ENCODE measurements around the gene CGB3.

The CGB3 gene

DNA sequence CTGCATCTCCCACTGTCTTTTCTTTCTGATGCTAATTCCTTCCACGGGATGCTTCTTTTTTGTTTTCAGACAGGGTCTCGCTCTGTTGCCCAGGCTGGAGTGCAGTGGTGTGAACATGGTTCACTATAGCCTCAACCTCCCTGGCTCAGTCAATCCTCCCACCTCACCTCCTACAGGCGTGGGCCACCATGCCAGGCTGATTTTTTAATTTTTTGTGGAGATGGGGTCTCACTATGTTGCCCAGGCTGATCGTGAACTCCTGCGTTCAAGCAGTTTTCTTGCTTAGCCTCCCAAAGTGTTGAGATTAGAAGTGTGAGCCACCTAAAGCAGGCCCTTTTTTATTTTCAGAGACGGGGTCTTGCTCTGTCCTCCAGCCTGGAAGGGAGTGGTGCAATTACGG, 35.8 kb downstream of the CGB3 start:
- ATAC-seq (no peak), DNase-seq (no peak)

DNA sequence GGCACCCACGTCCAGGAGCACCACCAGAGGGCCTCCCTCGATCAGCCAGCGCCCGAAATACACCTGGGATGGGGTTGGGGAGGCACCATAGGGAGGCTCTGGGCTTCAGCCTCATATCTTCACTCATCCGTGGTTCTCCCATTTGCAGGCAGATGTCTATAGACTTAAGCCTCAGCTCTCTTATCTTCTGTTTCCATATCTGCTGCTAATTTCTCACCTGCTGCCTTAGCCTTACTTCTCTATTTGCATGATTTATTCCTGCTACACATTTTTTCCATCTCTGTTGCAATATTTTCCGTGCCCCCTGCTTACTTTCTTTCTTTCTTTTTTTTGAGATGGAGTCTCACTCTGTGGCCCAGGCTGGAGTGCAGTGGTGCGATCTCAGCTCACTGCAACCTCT, 36.8 kb downstream of the CGB3 start:
- DNase-seq (no peak), ATAC-seq (peak; percentile 67)

DNA sequence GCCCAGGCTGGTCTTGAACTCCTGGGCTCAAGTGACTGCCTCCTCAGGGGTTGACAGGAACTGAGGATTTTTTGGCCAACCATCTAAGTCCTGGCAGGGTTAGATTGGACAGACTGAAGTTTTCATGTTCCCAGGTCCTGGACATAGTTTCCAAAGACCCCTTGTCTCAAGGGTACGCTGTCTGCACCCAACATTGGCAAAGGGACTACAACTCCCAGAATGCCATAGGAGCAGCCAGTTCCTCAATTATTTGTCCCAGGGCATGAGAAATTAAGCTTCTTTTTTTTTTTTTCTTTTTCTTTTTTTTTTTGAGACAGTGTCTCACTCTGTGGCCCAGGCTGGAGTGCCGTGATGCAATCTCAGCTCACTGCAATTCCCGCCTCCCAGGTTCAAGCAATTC, 37.9 kb downstream of the CGB3 start:
- DNase-seq = no peak
- ATAC-seq = no peak

DNA sequence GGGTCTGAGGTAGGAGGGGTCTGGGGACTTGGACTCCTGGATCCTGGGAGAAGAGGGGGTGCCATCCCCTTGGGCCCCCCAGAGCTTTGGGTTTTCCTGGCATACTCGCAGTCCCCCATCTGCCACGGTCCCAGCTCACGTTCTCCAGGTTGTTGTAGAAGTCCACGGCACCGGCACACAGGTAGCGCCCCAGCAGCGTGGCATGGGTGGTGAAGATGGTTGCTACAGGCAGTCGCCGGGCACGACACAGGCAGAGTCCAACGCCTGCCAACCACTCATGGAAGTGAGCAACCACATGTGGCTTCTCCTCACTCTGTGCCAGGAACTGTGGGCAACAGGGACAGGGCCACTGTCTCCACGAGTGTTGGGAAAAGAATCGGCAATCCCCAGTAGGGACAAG, 38.4 kb downstream of the CGB3 start:
- ATAC-seq = no peak
- no peak for DNase-seq

DNA sequence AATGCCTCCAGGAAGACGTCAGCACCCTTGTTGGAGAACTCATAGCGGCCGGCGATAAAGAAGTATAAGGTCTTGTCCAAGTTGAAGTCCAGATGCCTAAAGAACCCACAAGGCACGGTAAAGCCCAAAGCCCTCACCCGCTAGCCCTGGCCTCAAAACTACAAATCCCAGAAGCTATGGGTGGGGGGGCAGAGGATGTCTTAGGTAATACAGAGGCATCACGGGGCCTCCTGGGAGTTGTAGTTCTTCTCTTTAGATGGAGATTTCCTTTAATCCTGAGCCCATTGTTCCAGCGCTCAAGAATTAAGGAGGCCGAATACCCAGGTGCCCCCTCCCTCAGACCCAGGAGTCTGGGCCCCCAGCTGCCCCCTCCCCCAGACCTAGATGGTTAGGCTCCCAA, 41.9 kb downstream of the CGB3 start:
- ATAC-seq (no peak), DNase-seq (no peak)

DNA sequence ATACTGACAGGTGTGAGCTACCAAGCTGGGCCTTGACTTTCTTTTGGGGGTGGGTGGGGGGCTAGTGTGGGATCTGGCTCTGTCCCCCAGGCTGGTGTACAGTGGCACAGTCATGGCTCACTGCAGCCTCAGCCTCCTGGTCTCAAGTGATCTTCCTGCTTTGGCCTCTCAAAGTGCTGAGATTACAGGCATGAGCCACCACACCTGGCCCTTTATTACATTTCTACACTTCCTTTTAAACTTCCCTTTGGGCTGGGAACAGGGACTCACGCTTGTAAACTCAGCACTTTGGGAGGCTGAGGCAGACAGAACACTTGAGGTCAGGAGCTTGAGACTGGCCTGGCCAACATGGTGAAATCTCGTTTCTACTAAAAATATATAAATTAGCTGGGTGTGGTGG, 47.1 kb downstream of the CGB3 start:
- no peak for ATAC-seq
- no peak for DNase-seq

DNA sequence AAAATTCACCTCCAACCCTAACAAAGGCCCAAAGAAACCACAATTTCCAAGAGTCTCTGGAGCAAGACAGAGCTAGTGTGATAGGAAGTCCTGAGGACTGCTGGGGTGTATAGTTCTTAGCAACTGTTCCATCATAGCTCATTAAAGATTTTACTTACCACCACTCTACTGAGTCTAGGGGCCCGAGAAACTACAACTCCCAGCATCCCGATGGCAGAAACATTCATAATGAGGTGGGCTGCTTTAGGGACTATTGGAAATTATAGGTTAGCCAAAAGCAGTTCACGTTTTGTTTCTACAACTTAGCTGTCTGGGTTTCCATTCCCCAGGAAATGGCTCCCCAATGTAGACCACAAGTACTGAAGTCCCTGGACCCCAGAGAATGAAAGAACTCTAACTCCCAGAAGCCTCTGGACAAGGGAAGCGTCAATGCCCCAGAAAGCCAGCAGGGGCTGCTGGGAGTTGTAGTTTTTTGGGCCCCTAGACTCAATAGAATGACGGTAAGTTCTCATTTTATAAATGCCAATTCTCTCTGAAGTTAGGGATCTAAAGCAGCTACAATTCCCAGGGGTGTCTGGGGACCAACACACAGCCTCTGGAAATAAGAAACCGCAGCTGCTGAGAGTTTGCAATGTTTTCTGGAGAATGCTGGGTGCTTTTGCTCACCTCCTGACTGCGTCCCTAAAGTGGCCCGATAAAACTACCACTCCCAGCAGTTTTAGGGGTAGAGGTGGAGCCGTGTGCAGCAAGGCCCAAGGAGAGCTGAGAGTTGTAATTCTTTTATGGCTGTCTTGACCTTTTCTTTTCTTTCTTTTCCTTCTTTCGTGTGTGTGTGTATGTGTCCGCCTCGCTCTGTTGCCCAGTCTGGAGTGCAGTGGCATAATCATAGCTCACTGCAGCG, 47.9 kb downstream of the CGB3 start:
- ATAC-seq = peak; percentile 39
- DNase-seq = no peak
